OCI-LY7 (cell line): Measurements from ENCODE around the gene CNOT4.
A peak's percentile ranks its signal among the peaks of the same experiment; 100 is the strongest.

ENCODE experiments used
- EZH2phosphoT487 ChIP-seq: fragments of 200-600 bp; sonication (generic); IDR thresholded peaks from 2 replicates; pipeline ENCODE4 v1.6.1; 2018; ENCODE audit warnings: low read depth, borderline replicate concordance, mild to moderate bottlenecking, mixed run types, antibody characterized with exemption, low read length, moderate library complexity, mixed read lengths
- TF ChIP-seq, protein P1 (sequence below): fragments of 200-600 bp; sonication (generic); conservative IDR thresholded peaks from 2 replicates; pipeline ENCODE4 v1.5.1; 2014; ENCODE audit warnings: mild to moderate bottlenecking, antibody characterized with exemption, low read length, moderate library complexity, mixed read lengths

DNA sequence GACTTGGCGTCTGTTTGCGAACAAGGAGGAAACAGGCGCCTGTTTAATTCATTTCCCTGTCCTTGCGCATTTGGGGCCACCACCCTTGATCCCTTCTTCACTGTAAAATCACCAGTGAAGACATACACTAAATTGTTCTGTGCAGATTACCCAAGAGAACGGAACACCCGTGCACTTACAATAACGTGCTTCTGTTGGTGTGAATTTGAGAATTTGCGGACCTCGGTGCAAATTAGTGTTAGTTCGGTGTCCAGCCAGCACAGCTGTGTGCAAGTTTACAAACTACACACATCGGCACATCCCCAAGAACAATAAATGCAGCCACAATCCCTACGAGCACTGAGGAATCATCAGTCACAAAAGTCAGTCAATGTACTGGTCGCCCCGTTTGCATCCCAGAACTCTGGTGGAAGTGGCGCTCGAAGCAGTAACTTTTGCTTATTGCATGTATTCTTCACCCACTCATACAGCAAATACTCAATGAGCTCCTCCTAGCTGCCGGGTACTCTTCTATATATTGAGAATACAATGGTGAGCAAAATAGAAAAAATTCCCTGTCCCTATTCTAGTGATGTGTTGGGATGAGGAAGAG is 786 bp upstream of the CNOT4 start:
- TF ChIP-seq, protein P1, sequence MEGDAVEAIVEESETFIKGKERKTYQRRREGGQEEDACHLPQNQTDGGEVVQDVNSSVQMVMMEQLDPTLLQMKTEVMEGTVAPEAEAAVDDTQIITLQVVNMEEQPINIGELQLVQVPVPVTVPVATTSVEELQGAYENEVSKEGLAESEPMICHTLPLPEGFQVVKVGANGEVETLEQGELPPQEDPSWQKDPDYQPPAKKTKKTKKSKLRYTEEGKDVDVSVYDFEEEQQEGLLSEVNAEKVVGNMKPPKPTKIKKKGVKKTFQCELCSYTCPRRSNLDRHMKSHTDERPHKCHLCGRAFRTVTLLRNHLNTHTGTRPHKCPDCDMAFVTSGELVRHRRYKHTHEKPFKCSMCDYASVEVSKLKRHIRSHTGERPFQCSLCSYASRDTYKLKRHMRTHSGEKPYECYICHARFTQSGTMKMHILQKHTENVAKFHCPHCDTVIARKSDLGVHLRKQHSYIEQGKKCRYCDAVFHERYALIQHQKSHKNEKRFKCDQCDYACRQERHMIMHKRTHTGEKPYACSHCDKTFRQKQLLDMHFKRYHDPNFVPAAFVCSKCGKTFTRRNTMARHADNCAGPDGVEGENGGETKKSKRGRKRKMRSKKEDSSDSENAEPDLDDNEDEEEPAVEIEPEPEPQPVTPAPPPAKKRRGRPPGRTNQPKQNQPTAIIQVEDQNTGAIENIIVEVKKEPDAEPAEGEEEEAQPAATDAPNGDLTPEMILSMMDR, result 0 out of 2 replicates have a peak, but pooled peaks have one; percentile 38
- no peak for TF ChIP-seq EZH2phosphoT487
